Type B pancreatic cell (in vitro differentiated cells): ENCODE data around the gene PLCL1. TPM values are rescaled to one million over a fixed set of nuclear protein-coding genes. Genes with fewer than 3 reads are reported as not detected.

ENCODE experiments used
- DNase-seq: peaks from one replicate; pipeline ENCODE4 v3.0.0; 2021; ENCODE audit warnings: mixed read lengths; ENCODE audit not compliant: unreplicated experiment; ENCODE audit errors: extremely low spot score
- H3K27ac Mint-ChIP-seq: 2 replicates; pipeline ENCODE4 v1.8.0; 2021; ENCODE audit warnings: mild to moderate bottlenecking, mixed read lengths
- H3K27me3 Mint-ChIP-seq: 2 replicates; pipeline ENCODE4 v1.8.0; 2021; ENCODE audit warnings: mixed read lengths
- H3K36me3 Mint-ChIP-seq: 2 replicates; pipeline ENCODE4 v1.8.0; 2021; ENCODE audit warnings: mixed read lengths
- H3K4me1 Mint-ChIP-seq: one replicate; pipeline ENCODE4 v1.8.0; 2021; ENCODE audit warnings: mixed read lengths; ENCODE audit not compliant: unreplicated experiment
- H3K4me3 Mint-ChIP-seq: 2 replicates; pipeline ENCODE4 v1.8.0; 2021; ENCODE audit warnings: mild to moderate bottlenecking, mixed read lengths
- H3K9me3 Mint-ChIP-seq: 2 replicates; pipeline ENCODE4 v1.8.0; 2021; ENCODE audit warnings: mixed read lengths
- total RNA-seq: library from RNA; stranded (reverse); gene quantifications from 2 replicates; pipeline ENCODE4 v1.2.1, GENCODE V29; 2021; ENCODE audit warnings: low replicate concordance
- TF ChIP-seq, protein P1 (sequence below): fragments of 200-600 bp; sonication (generic); conservative IDR thresholded peaks from 2 replicates; pipeline ENCODE4 v1.5.0; 2021; ENCODE audit warnings: antibody characterized with exemption, mild to moderate bottlenecking

The PLCL1 gene
- total RNA-seq, 1 donor from 2014 or later, result 4.4 TPM

DNA sequence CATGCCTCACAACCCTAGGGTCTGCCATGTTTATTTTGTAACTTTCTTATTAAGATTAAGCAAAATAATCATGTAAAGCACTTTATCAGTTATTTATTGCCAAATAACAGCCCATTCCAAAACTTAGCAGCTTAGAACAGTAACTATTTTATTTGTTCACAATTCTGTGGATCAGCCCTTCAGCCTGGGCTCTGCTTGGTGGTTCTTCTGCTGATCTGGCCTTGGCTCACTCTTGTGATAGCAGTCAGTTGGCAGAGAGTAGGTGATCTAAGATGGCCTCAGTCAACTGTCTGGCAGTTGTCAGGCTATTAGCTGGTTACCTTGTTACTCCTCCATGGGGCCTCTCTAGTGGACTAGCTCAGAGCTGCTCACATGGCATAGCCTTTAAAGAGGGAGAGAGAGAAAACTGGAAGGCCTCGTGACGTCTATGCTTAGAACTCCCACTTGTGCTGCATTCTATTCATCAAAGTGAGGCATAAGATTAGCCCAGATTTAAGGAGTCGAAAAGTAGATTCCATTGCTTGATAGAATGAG, 54.3 kb downstream of the PLCL1 start:
- Mint-ChIP-seq H3K27ac (no peak overlapping the region), H3K9me3 (peaks cover 5% of the 10 kb centered on the region), H3K4me3 (no peak overlapping the region), H3K4me1 (peaks cover 6% of the 10 kb centered on the region), H3K36me3 (no peaks in the 10 kb centered on the region), H3K27me3 (no peaks in the 10 kb centered on the region)
- DNase-seq, result no peak
- TF ChIP-seq, protein P1, sequence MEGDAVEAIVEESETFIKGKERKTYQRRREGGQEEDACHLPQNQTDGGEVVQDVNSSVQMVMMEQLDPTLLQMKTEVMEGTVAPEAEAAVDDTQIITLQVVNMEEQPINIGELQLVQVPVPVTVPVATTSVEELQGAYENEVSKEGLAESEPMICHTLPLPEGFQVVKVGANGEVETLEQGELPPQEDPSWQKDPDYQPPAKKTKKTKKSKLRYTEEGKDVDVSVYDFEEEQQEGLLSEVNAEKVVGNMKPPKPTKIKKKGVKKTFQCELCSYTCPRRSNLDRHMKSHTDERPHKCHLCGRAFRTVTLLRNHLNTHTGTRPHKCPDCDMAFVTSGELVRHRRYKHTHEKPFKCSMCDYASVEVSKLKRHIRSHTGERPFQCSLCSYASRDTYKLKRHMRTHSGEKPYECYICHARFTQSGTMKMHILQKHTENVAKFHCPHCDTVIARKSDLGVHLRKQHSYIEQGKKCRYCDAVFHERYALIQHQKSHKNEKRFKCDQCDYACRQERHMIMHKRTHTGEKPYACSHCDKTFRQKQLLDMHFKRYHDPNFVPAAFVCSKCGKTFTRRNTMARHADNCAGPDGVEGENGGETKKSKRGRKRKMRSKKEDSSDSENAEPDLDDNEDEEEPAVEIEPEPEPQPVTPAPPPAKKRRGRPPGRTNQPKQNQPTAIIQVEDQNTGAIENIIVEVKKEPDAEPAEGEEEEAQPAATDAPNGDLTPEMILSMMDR, result no peak

DNA sequence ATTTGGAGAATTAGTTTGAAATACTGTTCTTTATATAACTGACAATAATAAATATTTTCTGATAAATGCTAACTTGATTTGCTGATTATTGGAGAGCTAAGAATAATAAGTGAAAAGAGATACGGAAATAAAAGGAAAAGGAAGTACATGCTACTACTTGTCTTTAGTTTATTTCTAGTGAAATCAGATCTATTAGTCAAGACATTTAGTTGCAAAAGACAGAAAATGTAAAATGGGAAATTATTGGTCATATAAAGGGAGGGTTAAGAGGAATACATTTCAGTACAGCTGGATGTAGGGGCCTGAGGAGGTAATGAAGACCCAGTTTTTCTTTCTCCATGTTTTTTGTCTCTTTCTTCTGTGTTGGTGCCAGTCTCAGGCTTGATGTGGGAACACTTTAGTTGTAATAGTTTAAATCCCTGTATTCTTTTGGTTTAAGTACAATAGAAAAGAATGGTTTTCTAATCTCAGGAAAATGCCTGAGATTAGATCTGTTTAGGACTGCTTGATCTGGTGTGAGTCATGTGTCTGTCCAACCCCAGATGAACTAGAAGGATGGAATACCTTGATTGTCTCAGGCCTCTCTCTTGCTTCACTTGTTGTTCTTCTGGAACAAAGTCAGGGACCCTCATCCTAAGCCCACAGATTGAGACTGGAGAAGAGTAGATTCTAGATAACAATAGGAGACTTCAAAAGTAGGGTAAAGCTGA, 58.0 kb downstream of the PLCL1 start:
- Mint-ChIP-seq H3K27me3 (peaks cover 3% of the 10 kb centered on the region), H3K4me3 (no peak overlapping the region), H3K4me1 (peaks cover 14% of the 10 kb centered on the region), H3K36me3 (no peaks in the 10 kb centered on the region), H3K9me3 (peaks cover 3% of the 10 kb centered on the region), H3K27ac (no peak overlapping the region)
- TF ChIP-seq, protein P1, result no peak
- no peak for DNase-seq

DNA sequence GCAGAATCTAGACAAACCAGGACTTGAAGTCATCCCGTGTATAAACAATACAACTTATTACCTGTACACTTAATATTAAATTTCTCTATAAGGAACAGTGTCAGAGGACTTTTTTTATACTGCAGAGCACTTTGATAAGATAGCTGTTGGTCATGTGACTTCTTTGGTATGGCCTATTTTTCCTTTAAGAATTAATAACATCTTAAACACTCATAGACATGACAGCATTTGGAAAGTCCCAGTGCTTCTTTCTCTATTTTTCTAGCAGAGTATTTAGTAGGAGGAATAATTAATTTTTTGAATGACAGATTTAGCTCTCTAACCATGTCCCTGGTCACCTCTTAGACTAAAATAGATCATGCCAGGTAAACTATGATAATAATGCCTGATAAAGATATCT, 59.4 kb downstream of the PLCL1 start:
- no peak for DNase-seq
- H3K4me1 Mint-ChIP-seq, result peaks cover 17% of the 10 kb centered on the region
- H3K36me3 Mint-ChIP-seq, result no peaks in the 10 kb centered on the region
- no peak overlapping the region for H3K27ac Mint-ChIP-seq
- TF ChIP-seq, protein P1, result no peak
- H3K4me3 Mint-ChIP-seq, result no peak overlapping the region
- peaks cover 3% of the 10 kb centered on the region for H3K27me3 Mint-ChIP-seq
- H3K9me3 Mint-ChIP-seq, result no peaks in the 10 kb centered on the region

DNA sequence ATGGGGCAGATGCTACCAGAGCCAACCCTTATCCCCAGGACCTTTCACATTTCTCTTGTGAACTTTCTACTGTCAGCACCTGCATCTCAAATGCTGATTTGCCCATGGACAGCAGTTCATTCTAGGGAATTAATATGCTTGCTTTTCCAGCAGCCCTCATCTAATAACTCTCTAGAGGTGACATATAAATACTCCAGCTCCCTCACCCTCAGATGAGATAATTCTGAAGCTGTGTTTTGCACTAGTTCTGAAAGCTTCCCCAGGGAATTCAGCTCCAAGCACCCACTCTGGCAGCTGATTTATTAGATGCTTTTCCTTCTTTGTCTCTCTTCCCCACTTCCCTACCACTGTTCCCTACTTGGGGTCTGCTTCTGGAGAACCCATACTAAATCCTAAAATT, 62.1 kb downstream of the PLCL1 start:
- Mint-ChIP-seq H3K9me3 (no peaks in the 10 kb centered on the region), H3K4me3 (no peak overlapping the region), H3K4me1 (peaks cover 32% of the 10 kb centered on the region), H3K36me3 (no peaks in the 10 kb centered on the region), H3K27me3 (peaks cover 3% of the 10 kb centered on the region), H3K27ac (no peak overlapping the region)
- TF ChIP-seq, protein P1, result no peak
- DNase-seq, result no peak

DNA sequence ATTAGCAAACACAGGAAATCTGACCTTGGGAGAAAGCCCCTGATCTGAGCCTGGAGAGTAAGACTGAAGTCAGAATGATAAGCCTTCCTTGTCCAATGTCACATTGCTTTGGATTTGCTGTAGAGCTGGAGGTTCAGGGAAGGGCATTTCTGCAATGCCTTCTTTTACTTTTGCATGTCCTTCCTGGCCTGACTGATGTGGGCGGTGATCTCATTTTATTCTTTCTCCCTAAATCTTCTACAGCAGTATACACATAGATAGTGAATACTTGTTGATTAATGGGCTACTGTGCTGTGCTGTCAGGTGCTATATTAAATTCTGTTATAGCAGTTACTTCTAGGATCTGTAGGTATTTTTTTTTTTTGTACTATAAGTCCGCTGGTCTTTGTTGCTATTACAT, 62.6 kb downstream of the PLCL1 start:
- Mint-ChIP-seq H3K27me3 (peaks cover 6% of the 10 kb centered on the region), H3K27ac (no peak overlapping the region), H3K36me3 (no peaks in the 10 kb centered on the region), H3K4me1 (peaks cover 38% of the 10 kb centered on the region), H3K4me3 (no peak overlapping the region), H3K9me3 (no peaks in the 10 kb centered on the region)
- DNase-seq, result no peak
- TF ChIP-seq, protein P1, result no peak
